Skin of body (tissue), 3 donors: ENCODE results near the gene KLHDC10. TPM values are rescaled to one million over a fixed set of nuclear protein-coding genes. Genes with fewer than 3 reads are reported as not detected.
"Not testable (repeated sequence)": the region's sequence is repeated elsewhere in the genome, so short reads cannot be mapped to it uniquely, and the experiment has no call there.

Experiments
- DNase-seq: peaks from one replicate; lab custom pipeline; 2025; lab: John Stamatoyannopoulos, UW
- small RNA-seq: library from RNA; depleted of rRNA; stranded (forward); fragments of <200 nt; gene quantifications from one replicate; pipeline ENCODE3, GENCODE V24; 2014; ENCODE audit warnings: low replicate concordance
- total RNA-seq: library from RNA; depleted of rRNA; stranded (reverse); fragments of >200 nt; gene quantifications from one replicate; pipeline ENCODE4 v1.2.3, GENCODE V29; 2014

KLHDC10 gene
- total RNA-seq, 1 donor from 2014 or later: 51.4 TPM

GRCh38 chr7:130154501-130155317, 84.4 kb downstream of the KLHDC10 start:
- no peak for DNase-seq

- no peak for DNase-seq
These were observed 85.8 kb downstream of the KLHDC10 start for GRCh38 chr7:130156140-130156539.

- DNase-seq: no peak
These were observed 87.4 kb downstream of the KLHDC10 start for GRCh38 chr7:130157700-130158099.

- DNase-seq: no peak
These were observed 89.7 kb downstream of the KLHDC10 start for GRCh38 chr7:130160023-130160422.

- no peak for DNase-seq
These were observed 90.1 kb downstream of the KLHDC10 start for GRCh38 chr7:130160455-130160854.

GRCh38 chr7:130162196-130162595, 91.9 kb downstream of the KLHDC10 start:
- no peak for DNase-seq

- DNase-seq: no peak
These were observed 104.1 kb downstream of the KLHDC10 start for GRCh38 chr7:130174237-130174959.

GRCh38 chr7:130178251-130178650, 107.9 kb downstream of the KLHDC10 start:
- DNase-seq: no peak

GRCh38 chr7:130179631-130180030, 109.3 kb downstream of the KLHDC10 start:
- DNase-seq: no peak

GRCh38 chr7:130180571-130181262, 110.4 kb downstream of the KLHDC10 start:
- DNase-seq: no peak

- DNase-seq: no peak
These were observed 110.9 kb downstream of the KLHDC10 start for GRCh38 chr7:130181263-130181605.

- no peak for DNase-seq
These were observed 112.7 kb downstream of the KLHDC10 start for GRCh38 chr7:130182990-130183389.

- DNase-seq: not testable (repeated sequence)
These were observed 114.0 kb downstream of the KLHDC10 start for GRCh38 chr7:130184349-130184748.

Small RNAs within 50 kb of the gene (small RNA-seq; reads per million reads assigned to genes)
- gene RNA5SP245: not detected

Other genes starting within 250 kb of the KLHDC10 start
- gene UBE2H, start 117.6 kb upstream of the KLHDC10 start, total RNA-seq: 80.6 TPM
- gene ZC3HC1, start 19.2 kb upstream of the KLHDC10 start, total RNA-seq: 10.3 TPM
- 12.4 TPM for gene TMEM209, start 134.9 kb downstream of the KLHDC10 start, total RNA-seq
- gene SSMEM1, start 137.3 kb downstream of the KLHDC10 start, total RNA-seq: not detected
- gene CPA2, start 196.3 kb downstream of the KLHDC10 start, total RNA-seq: not detected
- gene CPA4, start 222.6 kb downstream of the KLHDC10 start, total RNA-seq: 63.8 TPM